ENCODE data around the gene AZIN2.

DNA sequence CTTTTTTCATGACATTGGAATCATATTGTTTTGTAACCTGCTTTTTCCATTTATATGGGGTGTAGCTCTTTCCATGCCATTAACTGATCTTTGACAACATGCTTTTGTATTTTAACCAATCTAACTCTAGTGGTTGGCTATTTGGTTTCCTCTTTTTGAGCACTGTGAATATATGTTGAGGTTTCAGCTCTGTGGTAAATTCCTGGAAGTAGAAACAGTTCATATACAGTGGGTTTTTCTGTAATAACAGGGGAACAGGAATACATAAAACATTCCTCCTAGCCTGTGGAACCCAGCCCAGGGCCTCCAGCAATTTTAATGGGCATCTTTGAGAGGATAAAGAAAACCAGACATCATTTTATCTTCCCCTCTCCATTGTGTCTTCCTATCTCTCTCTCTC is 17.4 kb downstream of the AZIN2 start:
- TF ChIP-seq EZH2 (IDR thresholded peaks at IDR 0.05) (no peak), POLR2AphosphoS5 (IDR thresholded peaks at IDR 0.05; ENCODE audit: borderline replicate concordance, low read depth, low read length) (no peak)

Data from SK-N-MC (cell line).